Left renal cortex interstitium (tissue), 4 donors: ENCODE data around the gene RNF135. TPM values are rescaled to one million over a fixed set of nuclear protein-coding genes. Genes with fewer than 3 reads are reported as not detected.

Experiments used
- polyA plus RNA-seq, 4 donors: library from polyadenylated mRNA; unstranded; fragments of 120-200 nt; gene quantifications; one replicate each; pipeline ENCODE4 v1.2.1, GENCODE V29; 2013; ENCODE audit not compliant: insufficient read length in 4 of 4

The RNF135 gene
- polyA plus RNA-seq, 4 donors = 18.6 to 19.8 (median 18.8) TPM

Other genes with a start within 250 kb of the RNF135 start
- gene CRLF3, start 146.3 kb upstream of the RNF135 start, polyA plus RNA-seq = 10 to 100 TPM; 12.3 to 31.9 (median 19.9) TPM
- 10 to 100 TPM in 1 of 4 donors, 1 to 10 TPM in 3; 5.4 to 10.1 (median 7.3) TPM for gene ATAD5, start 139.1 kb upstream of the RNF135 start, polyA plus RNA-seq
- 10 to 100 TPM; 20.4 to 26.7 (median 24.8) TPM for gene TEFM, start 64.8 kb upstream of the RNF135 start, polyA plus RNA-seq
- 1 to 10 TPM; 2.9 to 4.6 (median 3.5) TPM for gene ADAP2, start 49.1 kb upstream of the RNF135 start, polyA plus RNA-seq
- gene NF1, start 123.9 kb downstream of the RNF135 start, polyA plus RNA-seq = 10 to 100 TPM; 32.1 to 45.4 (median 39.9) TPM